NCI-H2227 (cell line): ENCODE data around the gene H19.

Source experiments
- DNase-seq: peaks from one replicate; lab custom pipeline; 2025; ENCODE audit not compliant: unreplicated experiment; lab: John Stamatoyannopoulos, UW

Gene H19

DNA sequence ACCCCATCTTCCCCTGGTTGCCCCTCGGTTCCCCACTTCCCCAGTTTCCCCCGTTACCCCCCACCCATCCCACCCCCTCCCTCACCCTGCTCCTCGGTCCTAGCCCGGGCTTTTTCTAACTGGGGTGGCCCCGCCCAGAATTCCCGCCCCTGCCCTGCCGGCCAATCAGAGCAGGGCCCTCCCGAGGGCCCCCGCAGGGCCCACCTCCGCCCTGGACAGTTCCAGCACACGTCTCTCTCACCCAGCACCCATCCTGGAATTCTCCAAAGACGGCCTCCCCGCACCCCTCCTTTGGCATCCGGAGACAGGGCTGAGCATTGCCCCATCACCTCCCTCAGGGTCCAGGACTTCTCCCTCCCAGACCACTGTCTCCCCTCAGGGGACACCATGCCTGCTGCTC, at the start of gene H19:
Gene H19 (minus strand): TSS at position 88 of the 400 bp plus-strand sequence.
- no peak for DNase-seq

DNA sequence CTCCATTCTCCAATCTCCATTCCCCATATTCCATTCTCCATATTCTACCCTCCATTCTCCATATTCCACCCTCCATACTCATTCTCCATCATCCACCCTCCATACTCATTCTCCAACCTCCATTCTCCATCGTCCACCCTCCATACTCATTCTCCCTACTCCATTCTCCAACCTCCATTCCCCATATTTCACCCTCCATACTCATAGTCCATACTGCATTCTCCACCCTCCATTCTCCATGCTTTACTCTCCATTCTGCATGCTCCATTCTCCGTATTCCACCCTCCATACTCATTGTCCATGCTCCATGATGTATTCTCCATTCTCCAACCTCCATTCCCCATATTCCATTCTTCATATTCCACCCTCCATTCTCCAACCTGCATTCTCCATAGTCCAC, 44.3 kb upstream of the H19 start:
- DNase-seq, result no peak

DNA sequence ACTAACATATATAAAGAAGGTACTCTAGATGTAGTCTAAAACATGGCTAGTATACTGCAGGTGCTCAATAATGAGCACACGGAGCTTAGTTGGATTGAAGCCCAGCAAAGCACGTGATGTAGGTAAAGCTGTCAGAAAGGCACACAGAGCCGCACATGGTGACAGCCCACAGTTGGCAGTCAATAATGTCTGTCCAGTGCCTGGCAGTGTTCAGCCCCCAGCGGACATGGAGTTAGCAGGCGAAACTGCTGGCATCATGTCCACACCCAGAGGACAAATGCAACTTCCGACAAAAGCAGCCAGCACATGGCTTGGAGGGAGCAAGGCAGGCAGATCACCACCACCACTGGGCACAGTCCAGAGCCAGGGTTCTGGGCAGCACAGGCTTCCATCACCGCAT, 43.5 kb upstream of the H19 start:
- DNase-seq, result no peak

DNA sequence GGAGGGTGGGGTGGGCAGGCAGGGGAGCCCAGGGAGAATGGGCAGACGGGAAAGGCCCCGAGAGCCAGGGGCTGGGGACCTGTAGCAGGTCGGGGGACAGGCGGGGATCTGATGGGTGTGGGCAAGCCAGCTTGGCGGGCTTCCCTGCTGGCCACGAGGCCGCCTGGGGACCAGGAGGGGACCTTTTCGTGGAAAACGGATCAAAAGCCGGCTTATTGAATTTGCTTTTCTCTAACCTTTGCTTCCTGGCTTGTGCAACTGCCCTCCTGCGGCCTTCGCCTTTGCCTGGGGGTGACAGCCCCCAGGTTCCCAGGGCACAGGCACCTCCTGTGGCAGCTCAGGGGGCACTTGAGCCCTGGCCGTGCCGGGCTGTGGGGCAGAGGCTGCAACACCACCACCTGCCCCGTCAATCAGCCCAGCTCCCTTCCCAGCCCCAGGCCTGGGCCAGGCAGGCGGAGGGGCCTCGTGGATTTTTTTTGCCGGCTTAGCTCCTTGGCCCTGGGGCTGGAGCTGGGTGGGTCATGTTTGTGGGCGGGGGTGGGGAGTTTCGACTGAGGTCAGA, 41.6 kb upstream of the H19 start:
- no peak for DNase-seq

DNA sequence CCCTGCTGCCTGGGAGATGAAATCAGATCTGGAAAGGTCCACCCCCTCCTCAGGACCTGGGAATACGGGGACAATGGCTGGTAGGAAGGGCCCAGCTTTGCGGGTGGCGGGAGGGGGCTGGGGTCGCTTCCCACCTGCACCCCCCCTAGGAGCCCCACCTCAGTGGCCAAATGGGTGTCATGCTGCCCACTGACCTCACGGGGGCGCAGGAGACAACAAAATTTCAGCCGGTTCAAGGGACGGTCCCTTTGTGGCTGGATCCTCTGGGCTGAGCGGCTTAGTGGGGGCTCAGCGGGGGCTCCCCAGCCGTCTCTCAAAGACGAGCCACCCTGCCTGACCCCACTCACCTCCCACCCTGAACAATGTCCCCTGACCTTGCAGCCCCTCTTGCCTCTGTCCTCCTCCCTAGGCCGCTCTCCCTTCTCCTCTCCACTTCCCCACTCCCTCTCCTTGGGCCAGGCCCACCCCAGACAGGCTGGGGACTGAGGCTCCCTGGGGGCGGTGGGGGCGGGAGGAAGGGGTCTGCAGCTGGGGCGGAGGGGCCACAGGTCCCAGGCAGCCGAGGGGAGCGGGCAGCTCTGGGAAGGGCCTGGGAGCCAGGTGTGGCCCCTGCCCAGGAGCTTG, 39.3 kb upstream of the H19 start:
- DNase-seq, result no peak

DNA sequence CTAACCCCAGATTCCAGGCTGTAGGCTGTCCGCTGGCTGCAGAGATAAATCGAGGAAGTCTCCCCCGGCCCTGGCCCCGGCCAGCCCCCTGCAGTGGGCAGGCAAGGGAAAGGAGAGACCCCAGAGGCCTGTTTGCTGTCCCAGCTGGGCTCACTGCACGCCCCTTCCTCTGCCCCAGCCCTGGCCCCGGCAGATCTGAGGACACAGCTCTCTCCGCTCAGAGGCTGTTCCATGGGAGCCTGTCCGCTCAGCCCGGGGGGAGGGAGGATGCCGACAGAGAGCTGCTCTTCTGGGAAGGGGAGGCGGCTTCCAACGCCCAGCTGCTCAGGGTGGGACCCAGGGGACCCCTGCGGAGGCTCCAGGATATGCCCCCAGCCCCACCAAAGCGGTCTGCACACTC, 37.7 kb upstream of the H19 start:
- DNase-seq, result no peak

DNA sequence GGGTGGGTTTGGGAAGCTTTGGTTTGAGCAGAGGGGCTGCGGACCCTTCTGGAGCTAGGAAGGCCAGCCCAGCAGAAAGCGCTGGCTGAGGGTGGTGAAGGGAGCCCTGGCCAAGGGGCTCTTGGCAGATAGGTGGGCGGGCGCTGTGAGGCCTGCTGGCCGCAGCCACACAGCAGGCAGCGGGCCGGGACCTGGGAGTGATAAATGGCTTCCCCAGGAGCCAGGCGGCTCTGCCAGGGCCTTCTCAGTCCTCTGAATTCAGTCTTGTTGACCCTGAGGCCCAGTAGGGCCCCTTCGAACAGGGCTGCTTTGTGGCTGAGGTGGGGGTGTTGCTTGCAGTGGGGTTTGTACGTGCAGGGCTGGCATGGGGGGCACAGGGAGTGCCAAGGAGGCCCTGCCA, 33.4 kb upstream of the H19 start:
- DNase-seq, result no peak

DNA sequence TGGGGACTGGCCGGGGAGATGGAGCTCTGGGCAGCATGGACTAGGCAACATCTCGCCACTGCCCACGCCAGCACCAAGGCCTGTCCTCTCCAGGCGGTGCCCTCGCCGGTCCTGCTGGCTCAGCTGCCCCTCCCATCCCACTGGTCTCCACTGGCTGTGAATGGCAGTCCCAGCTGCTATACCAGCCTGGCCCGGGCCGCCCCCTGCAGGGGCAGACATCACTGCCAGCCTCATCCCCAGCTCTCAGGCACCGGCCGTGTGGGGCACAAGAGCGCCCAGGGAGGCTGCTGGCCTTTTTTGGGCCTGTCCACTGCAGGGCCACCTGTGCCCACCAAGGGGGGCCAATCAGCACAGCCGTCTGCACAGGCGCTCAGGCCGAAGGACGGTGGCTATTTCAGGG, 30.1 kb upstream of the H19 start:
- no peak for DNase-seq

DNA sequence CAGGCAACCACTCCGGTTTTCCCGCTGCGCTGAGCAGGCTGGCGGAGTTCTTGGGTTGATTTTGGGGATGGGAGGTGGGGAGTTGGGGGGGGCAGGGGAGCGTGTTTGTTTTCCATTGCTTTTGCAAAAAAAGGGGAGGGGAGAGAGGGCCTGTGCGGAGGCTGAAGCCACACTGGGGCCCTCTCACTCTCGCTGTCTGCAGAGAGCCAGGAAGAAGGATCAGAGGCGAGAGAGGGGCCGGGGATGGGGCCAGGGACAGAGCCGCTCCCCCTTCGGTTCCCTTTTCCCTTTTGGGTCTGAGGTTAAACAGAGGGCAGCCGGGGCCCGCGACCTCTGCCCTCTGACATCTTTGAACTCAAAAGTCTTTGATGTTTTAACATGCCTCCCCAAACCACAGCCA, 17.4 kb upstream of the H19 start:
- DNase-seq, result no peak

DNA sequence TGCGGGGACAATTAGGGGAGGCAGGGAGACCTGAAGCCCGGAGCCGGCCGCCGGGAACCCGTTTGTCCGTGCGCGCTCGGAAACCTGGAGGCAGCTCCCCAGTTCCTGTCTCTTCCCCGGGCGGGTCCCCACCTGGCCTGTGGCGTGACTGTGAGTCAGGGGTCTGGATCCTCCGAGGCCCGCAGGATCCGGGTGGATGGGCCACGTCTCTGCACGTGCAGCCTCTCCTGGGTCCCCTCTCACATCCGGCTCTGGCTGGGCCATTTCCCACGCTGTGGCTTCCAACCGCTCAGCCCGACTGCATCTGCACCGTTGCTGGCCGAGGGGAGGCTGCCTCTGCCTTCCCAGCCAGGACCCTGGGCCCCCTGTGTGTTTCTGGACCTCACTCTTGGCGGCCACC, 14.8 kb upstream of the H19 start:
- no peak for DNase-seq

DNA sequence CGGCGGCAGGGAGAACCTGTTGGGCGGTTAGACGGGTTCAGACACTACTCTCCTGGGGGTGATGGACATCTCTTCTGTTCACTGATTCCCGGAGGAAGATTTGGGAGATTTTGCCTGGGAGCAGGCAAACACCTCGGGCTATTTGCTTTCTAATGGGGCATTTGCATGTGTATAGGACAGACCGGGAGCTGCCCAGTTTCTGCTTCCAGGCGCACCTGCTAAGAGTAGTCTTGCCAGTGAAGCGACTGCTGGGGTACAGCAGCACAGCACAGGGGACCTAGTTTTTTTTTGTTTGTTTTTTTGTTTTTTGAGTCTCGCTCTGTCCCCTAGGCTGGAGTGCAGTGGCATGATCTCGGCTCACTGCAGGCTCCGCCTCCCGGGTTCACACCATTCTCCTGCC, 6.8 kb upstream of the H19 start:
- no peak for DNase-seq

DNA sequence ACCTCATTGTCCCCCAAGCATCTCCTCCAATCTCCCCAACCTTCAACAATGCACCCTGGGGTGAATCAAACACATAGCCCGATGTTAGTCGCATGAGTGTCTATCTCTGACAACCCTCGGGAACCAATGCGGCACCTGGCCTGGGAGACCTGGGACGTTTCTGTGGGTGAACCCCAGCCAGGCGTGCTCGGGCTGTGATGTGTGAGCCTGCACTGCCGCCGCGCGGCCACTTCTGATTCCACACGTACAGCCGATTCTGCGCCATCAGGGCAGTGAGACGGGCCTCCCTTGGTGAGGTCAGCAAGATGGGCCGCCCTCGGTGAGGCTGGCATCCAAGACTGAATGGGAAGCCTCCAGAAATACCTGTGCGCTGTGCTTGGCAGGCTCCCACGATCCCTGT, 5.2 kb upstream of the H19 start:
- DNase-seq, result no peak

DNA sequence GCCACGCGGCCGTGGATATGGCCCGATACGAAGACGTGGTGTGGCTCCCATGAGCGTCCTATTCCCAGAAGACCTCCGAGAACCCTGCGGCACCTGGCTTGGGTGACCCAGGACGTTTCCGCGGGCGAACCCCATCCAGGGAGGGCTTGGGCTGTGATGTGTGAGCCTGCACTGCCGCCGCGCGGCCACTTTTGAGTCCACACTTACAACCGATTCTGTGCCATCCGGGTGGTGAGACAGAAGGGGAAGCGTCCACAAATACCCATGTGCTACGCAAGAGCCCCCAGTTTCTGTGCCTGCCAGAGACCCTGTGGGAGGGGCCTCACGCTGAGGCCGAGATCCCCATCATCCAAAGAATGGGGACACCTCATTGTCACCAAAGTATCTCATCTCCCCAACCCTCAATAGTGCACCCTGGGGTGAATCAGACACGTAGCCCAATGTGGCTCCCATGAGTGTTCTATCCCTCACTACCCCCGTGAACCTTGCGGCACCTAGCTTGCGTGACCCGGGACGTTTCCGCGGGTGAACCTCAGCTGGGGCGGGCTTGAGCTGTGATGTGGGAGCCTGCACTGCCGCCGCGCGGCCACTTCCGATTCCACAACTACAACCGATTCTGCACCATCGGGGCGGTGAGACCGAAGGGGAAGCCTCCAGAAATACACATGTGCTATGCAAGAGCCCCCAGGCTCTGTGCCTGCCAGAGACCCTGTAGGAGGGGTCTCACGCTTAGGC, 4.6 kb upstream of the H19 start:
- no peak for DNase-seq

DNA sequence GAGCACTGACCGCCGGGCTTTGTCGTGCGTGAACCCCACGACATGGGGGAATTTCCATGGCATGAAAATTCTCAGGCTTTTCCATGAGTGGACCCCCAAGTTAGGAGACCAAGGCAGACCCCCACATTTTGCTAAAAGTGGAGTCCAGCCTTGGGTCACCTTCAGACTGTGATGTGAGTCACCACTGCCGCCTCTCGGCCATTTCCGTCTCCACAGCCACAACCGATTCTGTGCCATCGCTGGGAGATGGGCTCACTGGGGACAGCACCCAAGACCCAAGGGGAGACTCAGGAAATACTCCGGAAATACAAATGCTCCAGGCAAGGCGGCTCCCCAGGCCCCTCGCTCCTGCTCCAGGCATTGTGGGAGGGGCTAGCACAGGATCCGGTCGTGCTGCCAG, 1.2 kb upstream of the H19 start:
- DNase-seq, result no peak

DNA sequence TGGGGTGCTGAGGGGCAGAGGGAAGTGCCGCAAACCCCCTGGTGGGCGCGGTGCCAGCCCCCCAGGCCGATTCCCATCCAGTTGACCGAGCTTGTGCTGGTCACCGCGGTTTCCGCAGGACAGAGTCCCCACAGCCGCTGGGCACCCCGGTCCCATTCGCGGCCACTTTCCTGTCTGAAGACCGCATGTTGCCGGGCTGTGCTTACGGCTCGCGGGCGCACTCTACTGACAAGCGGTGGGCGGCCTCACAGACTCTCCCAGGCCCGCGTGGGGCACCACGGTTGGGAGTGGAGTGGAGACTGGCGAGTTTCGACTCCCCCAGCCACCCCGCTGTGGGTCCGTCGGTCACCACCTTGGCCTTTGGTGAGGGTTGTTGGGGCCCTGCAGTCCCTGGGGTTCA, 648 bp upstream of the H19 start:
- DNase-seq, result no peak

DNA sequence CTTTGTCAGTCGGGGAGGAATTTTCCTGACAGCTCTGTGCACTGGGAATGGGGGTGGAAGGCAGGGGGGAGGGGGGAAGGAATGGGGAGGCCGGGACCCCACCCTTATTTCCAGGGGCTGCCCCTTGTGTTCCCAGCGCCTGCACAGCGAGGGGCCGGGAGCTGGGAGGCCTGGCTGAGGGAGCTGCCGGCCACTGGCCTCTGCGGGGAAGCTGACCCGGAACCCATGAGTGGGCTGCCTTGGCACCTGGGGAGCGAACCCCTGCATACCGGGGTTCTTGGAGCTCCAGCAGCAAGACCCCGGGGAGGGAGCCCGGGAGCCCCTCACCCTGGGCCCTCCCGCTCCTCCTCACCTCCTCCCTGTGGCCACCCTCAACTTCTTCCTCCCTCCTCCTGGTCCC, 3.5 kb downstream of the H19 start:
- DNase-seq, result no peak

DNA sequence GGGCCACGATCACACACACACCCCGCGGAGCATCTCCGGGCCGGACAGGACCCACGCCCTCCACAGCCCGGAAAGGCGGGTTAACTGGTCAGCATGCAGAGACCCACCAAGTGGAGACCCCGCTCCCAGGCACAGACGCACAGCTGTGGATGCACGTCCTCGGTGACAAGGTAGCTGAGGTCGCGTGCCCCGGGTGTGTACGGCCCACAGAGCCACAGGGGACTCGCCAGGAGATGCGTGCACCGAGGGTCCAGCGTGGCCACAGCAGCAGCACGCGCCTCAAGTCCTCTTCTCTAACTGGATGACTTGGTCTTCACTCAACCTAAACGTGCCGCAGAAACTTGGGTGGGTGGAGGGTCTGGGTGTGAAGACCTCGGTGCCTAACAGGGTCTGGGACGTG, 5.5 kb downstream of the H19 start:
- DNase-seq, result no peak

DNA sequence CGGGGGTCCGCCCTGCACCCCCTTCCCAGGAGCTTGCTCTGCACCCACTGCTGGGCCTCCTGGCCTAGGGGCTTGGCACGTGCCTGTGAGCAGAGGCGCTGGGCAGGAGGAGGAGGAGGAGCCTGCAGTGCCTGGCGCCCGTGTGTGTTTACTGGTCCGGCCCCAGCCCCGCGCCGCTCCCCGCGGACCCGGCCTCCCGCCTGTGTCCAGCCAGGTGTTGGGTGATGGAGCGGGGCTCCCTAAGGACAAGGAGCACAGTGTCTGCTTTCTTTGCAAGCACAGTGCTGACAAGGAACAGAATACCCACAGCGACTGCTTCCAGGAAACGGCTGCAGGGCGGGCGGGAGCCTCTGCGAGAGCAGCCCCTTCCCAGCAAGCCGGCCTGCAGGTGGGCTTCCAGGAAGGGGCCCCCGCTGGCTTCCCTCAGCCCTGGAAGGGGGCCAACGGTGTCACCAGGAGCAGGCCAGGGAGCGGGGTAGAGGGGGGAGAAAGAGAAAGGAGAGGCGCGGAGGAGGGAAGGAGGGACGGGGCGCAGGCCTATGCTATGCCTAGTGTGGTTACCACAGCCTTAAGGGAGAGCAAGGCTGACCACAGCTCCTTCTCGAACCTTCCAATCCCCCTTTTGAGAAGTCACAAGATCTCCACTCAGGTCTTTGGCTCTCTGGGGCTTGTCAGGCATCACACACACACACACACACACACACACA, 6.6 kb downstream of the H19 start:
- DNase-seq, result no peak

DNA sequence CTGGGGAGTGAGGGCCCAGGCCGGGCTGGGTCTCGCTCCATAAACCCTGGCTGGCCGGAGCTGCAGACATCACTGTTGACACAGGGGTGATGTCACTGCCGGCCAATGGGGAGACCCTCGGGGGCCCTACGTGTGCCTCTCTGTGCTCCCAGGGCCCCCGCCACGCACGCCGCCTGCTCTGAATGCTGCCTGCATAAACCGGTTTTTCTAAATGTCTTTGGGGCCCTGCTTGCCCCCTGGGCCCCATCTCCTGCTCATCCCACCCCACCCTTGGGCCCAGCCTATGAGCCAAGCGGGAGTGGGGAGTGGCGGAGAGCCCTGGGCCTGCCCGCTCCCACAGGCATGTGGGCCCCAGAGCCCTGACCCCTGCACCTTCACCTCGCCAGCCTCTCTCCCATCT, 7.7 kb downstream of the H19 start:
- DNase-seq, result no peak

DNA sequence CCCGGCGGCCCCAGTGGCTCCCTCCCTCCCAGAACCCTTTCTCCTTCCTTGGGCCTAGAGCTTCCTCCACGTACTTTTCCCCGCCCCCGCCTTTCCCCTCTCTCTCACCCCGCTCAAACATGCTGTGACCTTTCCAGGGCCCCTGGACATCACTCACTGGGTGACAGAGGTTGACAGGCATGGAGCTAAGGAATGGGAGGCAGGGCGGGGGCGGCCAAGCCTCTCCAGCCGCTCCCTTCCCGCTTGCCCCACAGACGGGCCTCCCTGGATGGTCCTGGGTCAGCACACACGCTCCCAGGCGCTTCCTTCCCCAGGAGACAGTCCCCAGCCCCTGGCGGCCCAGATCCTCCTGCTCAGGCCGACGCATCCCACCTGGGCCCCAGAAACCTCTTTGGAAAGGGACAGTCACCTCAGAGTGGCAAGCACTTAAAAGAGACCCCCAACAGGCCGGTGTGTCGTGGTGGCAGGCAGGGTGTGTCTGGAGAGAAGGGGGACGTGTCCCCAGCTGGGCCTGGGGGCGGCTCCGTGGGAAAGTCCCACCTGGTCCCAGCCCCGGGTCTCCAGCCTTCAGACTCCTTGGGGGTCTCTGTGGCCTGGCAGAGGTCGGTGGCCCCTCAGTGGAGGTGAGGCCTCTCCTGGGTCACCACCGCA, 8.8 kb downstream of the H19 start:
- no peak for DNase-seq

DNA sequence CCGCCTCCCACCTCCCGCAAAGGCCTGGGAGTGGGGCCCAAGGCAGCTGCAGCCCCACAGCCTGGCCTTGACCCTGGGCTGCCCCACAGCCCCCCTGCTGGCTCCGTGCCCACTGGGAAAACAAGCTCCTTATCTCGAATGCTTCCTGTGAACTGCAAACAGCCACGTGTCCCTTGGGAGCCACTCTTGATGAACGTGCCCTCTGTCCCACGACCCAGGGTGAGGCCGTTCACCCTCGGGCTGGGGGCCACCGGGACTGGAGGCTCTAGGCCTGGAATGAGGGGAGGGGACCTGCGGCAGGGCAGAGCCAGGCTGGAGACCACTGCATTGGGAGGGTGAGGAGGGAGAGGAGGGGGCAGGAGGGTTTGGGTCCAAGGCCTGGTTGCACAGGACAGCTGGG, 9.5 kb downstream of the H19 start:
- DNase-seq, result no peak

DNA sequence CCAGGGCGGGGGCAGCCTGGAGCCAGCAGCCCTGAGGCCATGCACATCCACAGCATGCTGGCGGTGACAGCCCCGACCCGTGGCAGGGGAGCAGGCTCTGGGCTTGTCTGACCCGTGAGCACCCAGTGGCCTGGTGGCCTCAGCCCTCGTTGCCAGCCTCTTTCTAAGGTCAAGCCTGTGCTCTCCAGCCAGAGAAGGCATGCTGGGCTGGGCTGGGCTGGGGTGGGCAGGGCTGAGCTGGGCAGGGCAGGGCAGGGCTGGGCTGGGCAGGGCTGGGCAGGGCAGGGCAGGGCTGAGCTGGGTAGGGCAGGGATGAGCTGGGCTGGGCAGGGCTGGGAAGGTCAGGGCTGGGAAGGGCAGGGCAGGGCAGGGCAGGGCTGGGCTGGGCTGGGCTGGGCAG, 10.6 kb downstream of the H19 start:
- no peak for DNase-seq
